ENCODE results near the gene RAD51B. TPM values are rescaled to one million over a fixed set of nuclear protein-coding genes. Genes with fewer than 3 reads are reported as not detected.

RAD51B gene
- total and polyA plus RNA-seq, 2 of the 13 experiments (the other 11 are each of a cell fraction or from before 2014, with no cell fraction given) = 7.0 to 9.5 TPM

DNA sequence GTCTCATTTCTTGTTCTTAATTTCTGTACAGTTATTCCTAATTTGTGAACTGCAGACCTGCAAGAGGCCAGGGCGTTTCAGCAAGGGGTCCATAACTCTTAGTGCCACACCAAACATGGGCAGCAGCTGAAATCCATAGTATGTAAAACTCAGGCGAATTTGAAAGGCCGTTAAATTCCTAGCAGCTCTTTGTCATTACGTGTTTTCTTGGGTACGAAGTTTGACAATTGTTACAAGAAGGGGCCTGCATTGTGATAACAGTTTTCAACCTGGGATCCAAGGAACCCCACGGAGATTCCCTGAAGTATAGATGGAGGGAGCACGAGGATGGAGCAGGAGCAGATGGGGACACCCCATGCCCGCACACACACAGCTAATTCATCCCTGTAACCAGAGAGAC lies 685.3 kb downstream of the RAD51B start:
- TF ChIP-seq, protein P1, sequence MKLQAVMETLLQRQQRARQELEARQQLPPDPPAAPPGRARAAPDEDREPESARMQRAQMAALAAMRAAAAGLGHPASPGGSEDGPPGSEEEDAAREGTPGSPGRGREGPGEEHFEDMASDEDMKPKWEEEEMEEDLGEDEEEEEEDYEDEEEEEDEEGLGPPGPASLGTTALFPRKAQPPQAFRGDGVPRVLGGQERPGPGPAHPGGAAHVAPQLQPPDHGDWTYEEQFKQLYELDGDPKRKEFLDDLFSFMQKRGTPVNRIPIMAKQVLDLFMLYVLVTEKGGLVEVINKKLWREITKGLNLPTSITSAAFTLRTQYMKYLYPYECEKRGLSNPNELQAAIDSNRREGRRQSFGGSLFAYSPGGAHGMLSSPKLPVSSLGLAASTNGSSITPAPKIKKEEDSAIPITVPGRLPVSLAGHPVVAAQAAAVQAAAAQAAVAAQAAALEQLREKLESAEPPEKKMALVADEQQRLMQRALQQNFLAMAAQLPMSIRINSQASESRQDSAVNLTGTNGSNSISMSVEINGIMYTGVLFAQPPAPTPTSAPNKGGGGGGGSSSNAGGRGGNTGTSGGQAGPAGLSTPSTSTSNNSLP (IDR thresholded peaks at IDR 0.05; ENCODE audit: low read depth, low read length) = no peak
- TF ChIP-seq POLR2AphosphoS2 (IDR thresholded peaks at IDR 0.05; ENCODE audit: low read depth, low read length) = no peak
- no peak for TF ChIP-seq IKZF5 (CRISPR knock-in tag; IDR thresholded peaks at IDR 0.05)
- TF ChIP-seq ZNF282 (IDR thresholded peaks at IDR 0.05; ENCODE audit: partially characterized antibody) = no peak
- no peak for TF ChIP-seq ZBTB44 (CRISPR knock-in tag; IDR thresholded peaks at IDR 0.05)
- no peak for TF ChIP-seq HNF4A (CRISPR knock-in tag; IDR thresholded peaks at IDR 0.05)
- no peak for TF ChIP-seq ZBTB10 (CRISPR knock-in tag; IDR thresholded peaks at IDR 0.05; ENCODE audit: borderline replicate concordance)
- no peak for TF ChIP-seq YEATS4 (CRISPR knock-in tag; IDR thresholded peaks at IDR 0.05; ENCODE audit: borderline replicate concordance)
- TF ChIP-seq MATR3 (CRISPR knock-in tag; IDR thresholded peaks at IDR 0.05) = no peak
- no peaks in the 10 kb centered on the region for H3K9me3 ChIP-seq (ENCODE audit: low read length)
- CTCF ChIA-PET (ENCODE audit: low intra/inter-chr PET ratio, low total read pairs) = no interaction called here
- H3K27ac ChIP-seq (ENCODE audit: extremely low read length, insufficient read depth, low read length) = no peak overlapping the region
- no peaks in the 10 kb centered on the region for H3K79me2 ChIP-seq (ENCODE audit: insufficient read depth, low read length)
- peaks cover 49% of the 10 kb centered on the region for H3K4me1 ChIP-seq (ENCODE audit: insufficient read depth, low read length)
- no peaks in the 10 kb centered on the region for H3K36me3 ChIP-seq (replicated peaks in 1 of 2; ENCODE audit: control insufficient read depth in 1 of 2, insufficient read depth in 2 of 2, low read length in 2 of 2)
- no peak for ATAC-seq
- no peaks in the 10 kb centered on the region for H4K20me1 ChIP-seq (ENCODE audit: insufficient read depth, low read length)
- no peaks in the 10 kb centered on the region for H3K27me3 ChIP-seq (ENCODE audit: control insufficient read depth in 1 of 2, insufficient read depth in 2 of 2, low read length in 2 of 2)
- POLR2A ChIA-PET = no interaction called here
- in situ Hi-C loops (cut with HindIII; ENCODE audit: extremely low pct_ligation_motif_present, low pct_unique_long_range_greater_than_20kb) = no loop called here
- intact Hi-C loops (cut with micrococcal nuclease; ENCODE audit: unreplicated experiment) = no loop called here
- H3K4me2 ChIP-seq (ENCODE audit: low read depth, low read length) = no peak overlapping the region
- no peak for DNase-seq (ENCODE audit: low spot score)
- H3K9ac ChIP-seq (ENCODE audit: insufficient read depth, low read depth, low read length) = no peak overlapping the region
- 80% methylated on average over 8 of the region's 8 CpGs for WGBS (ENCODE audit: low lambda C conversion rate)
- no peak for FAIRE-seq
- no peak overlapping the region for H3K4me3 ChIP-seq (replicated peaks in 1 of 3; ENCODE audit: insufficient read depth in 1 of 3, low read depth in 2 of 3, low read length in 3 of 3)
- no TSS peak for BruUV-seq (replicated peaks)
- H2AFZ ChIP-seq (ENCODE audit: low read length) = no peak overlapping the region

All from HepG2 (cell line).